Limb (tissue), 2 donors: Measurements from ENCODE around the gene NETO2.
"Not testable (repeated sequence)": the region's sequence is repeated elsewhere in the genome, so short reads cannot be mapped to it uniquely, and the experiment has no call there.

Experiments used
- DNase-seq, 2 donors: peaks; one replicate each; pipeline ENCODE4 v3.0.0-alpha.2; 2016; ENCODE audit errors: extremely low spot score in 2 of 2

Gene NETO2

DNA sequence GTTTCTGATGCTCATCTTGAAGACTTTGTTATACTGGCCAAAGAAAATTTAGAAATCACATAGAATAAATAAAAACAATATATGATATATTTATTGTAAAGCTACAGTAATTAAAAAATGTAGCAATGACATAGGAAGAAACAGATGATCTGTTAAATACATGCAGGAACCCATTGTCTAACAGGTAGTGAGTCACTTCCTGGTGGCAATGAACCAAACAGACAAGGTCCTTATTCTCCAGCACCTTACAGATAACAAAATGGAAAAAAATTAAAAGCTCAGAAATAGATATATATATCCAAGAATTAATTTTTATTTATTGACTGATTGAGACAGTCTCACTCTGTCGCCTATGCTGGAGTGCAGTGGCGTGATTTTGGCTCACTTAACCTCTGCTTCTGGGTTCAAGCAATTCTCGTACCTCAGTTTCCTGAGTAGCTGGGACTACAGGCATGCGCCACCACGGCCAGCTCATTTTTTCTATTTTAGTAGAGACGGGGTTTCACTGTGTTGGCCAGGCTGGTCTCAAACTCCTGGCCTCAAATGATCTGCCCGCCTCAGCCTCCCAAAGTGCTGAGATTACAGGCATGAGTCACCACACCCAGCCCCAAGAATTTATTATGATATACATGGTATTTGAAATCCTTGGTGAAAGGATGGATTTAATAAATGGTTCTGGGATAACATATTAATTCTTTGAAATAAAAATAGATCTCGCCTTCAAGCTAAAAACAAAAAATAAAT, 7.5 kb downstream of the NETO2 start:
- no peak for DNase-seq

DNA sequence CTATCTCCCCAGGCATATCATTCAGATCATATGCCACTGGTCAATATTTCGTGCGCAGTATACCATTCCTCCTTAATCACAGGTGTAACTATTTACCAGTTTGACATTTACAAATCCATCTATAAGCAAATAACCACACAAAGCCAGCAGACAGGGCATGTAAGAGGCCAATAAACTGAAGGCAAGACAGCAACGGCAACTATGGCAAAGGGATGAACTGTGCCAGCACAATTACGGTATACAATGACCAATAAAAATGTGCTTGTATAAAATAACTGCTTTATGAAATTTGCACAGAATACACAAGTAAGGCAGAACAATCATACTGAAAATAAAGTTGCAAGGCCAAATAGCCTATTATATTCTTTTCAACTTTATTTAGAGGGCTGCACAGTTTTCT, 9.2 kb downstream of the NETO2 start:
- DNase-seq = no peak

DNA sequence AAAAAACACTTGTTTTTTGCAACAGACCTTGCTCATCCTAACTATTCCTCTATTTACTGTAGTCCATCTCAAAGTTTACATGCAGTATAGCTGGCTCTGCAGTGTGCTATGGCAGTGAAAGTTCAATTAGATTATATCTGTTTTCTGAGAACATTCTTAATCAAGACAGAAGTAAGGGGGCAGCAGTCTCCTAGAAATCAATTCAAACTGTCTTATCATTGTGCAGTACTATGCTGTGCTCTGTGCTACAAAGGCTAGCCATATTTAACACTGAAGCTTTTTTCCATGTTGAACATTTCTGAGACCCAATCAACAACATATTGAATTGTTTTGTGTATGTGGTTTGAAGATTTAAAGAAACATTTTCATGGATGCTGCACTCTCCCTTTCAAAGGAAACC, 11.4 kb downstream of the NETO2 start:
- DNase-seq = no peak

DNA sequence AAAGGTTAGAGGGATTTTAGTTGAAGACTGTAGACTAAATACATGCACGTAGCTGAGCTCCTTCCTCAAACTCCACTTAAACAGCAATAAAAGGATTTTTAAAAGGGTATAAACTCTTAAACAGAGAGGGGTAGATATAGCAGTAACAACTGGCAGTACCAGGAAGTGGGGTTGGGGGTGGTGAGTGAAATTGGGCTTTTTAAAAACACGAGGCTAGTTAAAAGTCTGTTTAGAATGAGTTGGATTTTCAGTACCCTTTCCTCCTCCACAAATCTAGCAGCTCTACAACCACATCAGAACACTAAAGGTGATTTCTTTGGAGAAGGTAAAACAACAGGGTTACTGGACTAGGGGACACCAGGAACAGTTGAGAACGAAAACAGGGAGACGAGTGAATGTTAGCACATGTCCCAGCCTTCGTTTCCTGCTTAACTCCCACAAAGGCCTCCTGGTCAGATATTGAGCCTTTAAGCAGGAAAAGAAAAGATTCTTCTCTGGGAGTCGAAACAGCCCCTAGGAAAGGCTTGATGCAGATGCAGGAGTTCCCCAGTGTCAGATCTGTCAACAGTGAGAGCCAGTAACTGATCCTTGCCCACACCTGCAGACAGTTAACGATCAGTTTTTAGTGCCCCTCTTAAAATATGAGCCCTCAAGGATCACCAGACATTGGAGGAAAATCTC, 13.8 kb downstream of the NETO2 start:
- no peak for DNase-seq

DNA sequence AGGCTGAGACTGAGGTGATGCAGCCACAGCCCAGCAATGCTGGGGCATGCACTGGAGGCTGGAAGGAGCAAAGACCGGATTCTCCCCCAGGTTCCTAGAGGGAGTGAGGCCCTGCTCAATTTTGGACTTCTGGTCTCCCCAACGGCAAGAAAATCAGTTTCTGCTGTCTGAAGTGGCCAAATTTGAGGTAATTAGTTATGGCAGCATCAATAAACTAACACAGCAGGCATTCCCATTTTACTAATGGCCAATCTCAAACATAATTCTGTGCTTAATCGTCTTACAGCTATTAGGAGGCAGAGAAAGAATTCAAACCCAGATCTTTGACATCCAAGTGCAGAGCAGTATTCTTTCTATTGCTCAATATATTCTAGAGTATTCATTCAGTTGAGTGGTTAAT, 16.2 kb downstream of the NETO2 start:
- DNase-seq = no peak

DNA sequence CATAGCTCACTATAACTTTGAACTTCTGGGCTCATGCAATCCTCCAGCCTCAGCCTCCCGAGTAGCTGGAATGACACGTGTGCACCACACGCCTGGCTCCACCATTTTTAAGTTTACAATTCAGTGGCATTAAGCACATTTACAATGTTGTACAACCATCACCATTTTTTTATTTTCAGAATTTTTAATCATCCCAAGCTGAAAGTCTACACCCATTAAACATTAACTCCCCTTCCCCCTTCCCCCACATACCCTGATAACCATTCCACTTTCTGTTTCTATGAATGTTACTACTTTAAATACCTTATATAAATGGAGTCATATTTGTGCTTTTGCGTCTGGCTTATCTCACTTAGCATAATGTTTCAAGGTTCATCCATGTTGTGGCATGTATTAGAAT, 18.0 kb downstream of the NETO2 start:
- no peak for DNase-seq

DNA sequence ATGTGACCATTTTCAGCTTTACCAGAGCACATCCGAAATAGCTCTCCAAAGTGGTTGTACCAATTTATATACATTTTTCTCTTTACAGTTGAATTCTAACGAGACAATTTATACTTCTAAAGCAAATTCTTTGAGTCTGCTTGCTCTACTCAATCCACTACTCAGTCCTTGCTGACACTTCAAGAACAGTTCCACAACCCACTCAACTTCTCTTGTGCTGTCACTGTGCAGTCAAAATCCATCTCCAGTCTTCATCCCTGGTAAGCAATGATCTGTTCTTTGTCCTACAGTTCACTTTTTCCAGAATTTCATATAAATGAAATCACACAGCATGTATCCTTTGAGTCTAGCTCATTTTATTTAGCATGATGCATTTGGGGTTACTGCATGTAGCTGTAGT, 30.6 kb downstream of the NETO2 start:
- no peak for DNase-seq

DNA sequence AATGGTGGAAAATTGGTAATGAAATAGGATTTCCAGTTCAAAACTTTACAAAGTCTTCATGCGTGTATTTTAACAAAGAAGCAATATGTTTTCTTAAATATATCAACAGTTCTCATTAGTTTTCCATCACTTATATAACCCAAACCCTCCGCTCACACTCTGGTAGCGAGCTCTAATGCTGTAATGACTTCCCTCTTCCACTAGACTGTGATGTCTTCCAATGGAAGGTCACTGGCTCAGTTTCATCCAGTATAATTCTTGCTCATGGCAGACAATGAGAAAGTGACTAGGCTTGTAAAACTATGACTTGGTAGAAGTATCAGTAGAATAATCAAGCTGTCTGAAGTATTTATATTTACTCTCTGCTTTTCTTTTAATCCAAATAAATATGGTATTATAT, 32.8 kb downstream of the NETO2 start:
- DNase-seq = no peak

DNA sequence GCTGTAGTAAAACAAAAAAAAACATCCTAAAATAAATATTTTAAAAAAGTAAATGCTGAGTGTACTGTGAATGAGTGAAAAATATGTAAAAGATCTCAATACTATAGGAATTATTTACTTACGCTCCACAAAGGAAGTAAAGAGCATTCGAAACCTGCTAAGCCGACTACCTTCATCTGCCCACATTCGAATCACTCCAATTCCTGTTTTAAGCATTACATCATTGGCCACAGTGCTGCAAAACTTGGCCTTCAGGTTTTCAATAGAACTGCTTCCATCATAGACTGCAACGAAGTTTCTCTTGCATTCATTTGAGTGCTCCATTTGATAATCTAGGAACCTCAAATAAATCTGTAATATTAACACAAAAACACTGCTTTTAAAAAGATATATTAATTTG, 34.4 kb downstream of the NETO2 start:
- DNase-seq = no peak

DNA sequence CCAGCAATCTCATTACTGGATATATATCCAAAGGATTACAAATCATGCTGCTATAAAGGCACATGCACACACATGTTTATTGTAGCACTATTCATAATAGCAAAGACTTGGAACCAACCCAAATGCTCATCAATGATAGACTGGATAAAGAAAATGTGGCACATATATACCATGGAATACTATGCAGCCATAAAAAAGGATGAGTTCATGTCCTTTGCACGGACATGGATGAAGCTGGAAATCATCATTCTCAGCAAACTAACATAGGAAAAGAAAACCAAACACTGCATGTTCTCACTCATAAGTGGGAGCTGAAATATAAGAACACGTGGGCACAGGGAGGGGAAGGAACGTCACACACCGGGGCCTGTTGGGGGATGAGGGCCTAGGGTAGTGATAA, 40.8 kb downstream of the NETO2 start:
- not testable (repeated sequence) for DNase-seq

DNA sequence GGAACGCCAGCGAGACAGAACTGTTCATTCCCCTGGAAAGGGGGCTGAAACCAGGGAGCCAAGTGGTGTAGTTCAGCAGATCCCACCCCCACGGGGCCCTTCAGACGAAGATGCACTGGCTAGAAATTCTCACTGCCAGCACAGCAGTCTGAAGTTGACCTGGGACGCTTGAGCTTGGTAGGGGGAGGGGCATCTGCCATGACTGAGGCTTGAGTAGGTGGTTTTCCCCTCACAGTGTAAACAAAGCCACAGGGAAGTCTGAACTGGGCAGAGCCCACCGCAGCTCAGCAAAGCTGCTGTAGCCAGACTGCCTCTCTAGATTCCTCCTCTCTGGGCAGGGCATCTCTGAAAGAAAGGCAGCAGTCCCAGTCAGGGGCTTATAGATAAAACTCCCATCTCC, 46.6 kb downstream of the NETO2 start:
- not testable (repeated sequence) for DNase-seq

DNA sequence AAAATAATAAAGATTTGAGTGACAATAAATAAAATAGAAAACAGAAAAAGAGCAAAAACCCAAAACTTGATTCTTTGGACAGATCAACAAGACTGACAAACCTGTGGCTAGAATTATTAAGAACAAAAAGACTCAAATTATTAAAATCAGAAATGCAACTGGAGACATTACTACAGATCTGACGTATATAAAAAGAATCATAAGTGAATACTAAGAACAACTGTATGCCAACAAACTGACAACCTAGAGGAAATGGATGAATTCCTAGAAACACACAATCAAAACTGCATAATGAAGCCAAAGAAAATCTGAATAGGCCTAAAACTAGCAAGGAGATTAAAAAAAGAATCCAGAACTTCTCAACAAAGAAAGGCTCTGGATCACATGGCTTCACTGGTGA, 47.4 kb downstream of the NETO2 start:
- DNase-seq = no peak

DNA sequence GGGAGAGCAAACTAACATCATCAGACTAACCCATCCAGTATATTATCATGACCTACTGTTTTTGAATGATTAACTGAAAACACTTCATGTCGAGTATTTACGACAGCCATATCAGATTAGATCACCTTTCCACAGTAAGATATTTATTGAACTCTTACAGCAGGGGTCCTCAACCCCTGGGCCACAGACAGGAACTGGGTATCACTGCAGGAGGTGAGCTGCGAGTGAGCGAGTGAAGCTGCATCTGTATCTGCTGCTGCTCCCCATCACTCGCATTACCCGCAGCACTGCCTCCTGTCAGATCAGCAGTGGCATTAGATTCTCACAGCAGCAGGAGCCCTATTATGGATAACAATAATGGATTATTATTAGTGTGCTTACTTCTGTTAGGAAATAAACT, 59.5 kb downstream of the NETO2 start:
- DNase-seq = no peak

DNA sequence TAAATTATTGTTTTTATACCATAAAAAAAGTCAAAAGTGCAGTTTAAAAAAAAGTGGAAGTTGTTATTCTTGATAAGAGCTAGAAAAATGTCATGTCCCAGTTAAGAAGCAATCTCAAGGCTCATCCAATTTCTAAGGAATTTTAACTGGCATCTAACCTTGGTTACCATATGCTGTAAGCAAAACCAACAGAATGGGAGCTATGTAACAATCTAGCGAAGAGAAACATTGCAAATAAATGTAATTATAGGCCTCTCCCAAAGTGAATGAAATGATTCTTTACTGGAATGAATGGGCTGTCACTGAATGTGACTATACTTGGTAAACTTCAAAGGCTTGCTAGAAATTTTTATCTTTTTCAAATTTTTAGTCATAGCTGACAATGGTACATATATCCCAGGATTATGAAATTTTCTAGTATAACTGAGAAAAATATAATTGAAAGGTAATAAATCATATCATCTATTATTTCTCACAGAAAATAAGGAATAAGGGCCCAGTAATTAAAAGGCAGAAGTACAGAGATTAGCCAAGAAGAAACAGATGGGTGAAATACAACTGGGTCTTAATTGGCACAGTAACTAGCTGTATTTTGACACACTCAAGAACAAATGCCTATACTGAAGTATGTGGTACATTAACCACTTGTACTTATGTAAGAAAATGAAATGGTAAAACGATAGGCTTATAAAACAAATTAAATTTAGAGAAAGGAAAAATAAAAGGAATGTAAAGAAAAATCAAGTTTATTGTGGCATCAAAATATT, 61.5 kb downstream of the NETO2 start:
- no peak for DNase-seq

DNA sequence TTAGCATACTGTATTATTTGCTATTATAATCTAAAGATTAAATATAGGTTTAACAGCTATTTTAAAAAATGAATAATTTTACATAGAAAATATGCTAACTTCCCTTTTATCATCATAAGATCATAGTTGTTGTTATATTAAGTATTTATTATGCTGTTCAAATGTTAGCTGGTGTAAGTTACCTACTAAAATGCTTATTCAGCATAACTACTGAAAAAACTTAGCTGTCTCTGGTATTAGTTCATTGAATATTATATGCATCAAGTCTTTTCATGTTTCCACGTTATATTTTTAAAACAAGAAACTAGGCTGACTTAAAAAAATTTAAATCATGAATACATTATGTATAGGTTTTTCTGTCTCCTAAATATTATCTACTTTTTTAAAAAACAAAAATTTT, 62.6 kb downstream of the NETO2 start:
- no peak for DNase-seq

DNA sequence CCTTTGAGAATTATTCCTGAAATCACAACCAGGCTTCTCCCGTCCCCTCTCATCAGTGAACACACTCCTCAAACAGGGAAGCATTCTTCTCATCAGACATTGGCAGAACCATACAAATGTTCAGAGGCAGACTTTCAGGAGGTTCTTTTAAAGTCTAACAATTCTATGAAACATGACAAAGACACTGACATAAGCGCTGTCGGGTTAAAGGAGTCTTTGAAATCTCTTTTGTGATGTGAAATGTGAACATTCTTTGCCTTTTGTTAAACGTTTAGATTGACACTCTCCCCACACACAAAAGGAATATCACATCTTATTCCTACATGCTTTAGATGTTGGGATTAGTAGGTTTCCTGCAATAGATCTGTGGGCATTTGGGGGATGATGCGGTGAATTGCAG, 63.9 kb downstream of the NETO2 start:
- no peak for DNase-seq

DNA sequence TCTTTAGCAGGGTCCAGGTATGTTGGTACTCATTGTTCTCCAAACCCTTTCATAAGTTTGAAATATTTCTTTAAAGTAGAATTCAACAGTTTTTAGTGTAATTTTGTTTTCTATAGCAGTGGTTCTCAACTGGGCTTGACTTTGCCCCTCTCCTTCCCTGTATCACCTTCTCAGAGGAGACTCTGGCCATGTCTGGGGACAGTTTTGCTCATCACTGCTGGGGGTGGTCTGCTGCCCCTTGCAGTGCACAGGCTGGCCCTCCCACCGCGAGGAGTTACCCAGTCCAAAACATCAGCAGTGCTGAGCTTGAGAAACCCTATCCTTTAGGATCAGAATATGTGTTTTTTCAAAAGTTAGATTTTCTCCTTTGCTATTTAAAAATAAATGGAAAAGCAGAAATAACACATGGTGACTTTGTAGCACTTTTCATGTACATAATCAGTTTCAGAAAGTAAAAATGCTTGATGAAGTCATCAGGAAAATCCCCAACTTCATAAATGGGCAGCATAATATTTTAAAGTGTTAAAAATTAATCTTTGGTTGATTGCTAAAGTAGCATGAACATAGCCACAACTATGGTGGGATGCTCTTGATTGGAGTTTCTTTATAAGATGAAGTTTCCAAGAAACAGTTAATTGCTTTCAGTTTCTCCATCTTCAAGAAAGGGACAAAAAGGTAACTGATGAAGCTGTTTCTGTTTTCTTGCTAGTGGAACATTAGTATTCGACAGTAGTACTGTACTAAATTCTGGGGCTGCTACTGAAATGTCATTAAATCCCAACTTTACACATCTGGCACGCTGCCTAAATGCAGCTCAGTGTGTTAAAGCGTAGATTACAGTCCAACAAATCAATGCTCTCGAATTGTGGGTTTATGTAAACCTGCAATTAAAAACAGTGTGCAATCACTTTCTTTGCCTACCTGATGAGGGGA, 70.3 kb downstream of the NETO2 start:
- DNase-seq = no peak

DNA sequence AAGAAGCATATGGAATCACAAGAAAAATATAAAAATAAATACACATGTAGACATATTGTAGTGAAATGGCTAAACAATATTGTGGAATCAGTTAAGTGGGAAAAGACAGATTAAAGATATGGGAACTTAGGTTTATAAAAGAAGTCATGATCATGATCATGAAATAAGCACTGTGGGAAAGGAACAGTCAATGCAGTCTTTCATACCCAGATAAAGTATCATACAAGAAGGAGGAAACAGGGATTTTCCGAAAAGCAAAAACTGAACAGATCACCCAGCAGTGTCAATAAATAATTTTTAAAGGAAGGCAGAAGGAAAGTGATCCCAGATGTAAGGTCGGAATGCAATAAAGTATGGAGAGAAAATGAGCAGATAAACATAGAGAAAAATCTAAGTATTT, 71.6 kb downstream of the NETO2 start:
- DNase-seq = no peak

DNA sequence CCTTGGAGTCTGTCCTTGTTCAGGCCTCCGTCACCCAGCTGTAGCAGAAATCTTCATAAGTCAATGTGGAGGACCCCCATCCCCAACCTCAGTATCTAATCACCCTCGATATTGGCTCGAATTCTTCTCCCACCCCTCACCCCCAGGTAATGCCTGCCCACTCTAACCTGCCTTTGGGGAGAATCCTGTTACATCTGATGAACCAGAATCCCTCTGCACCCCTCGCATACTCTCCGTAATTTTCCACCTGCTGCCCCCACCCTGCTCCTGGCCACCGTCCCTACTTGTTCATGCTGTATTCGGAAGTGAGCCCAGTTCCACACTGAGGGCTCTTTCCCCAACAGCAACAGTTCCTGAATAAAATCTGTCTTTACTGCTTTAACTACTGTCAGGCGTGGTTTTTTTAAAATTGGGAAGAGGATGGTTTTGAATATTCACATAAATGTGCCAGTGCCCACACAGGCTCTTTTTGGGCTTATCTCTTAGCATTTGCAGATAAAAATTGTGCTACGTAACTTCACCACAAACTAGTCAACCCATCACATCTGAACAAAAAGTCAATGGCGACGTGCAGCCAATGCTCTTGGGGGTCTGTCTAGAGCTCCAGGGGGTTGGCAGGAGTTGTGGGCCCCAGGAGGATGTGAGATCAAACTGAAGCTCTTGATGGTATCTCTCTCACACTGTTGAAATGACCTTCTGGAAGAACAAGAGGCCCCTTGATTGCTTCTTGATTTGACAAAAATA, 73.7 kb downstream of the NETO2 start:
- no peak for DNase-seq

DNA sequence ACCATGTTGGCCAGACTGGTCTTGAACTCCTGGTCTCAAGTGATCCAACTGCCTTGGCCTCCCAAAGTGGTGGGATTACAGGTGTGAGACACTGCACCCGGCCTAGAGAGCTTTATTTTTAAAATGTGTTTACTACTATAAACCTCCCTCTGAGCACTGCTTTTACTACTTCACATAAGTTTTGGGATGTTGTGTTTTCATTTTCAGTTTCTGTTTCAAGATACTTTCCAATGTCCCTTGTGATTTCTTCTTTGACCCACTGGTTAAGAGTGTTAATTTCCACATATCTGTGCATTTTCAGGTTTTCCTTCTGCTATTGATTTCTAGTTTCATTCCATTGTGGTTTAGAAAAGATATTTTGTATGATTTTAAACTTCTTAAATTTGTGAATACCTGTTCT, 74.4 kb downstream of the NETO2 start:
- DNase-seq = no peak

DNA sequence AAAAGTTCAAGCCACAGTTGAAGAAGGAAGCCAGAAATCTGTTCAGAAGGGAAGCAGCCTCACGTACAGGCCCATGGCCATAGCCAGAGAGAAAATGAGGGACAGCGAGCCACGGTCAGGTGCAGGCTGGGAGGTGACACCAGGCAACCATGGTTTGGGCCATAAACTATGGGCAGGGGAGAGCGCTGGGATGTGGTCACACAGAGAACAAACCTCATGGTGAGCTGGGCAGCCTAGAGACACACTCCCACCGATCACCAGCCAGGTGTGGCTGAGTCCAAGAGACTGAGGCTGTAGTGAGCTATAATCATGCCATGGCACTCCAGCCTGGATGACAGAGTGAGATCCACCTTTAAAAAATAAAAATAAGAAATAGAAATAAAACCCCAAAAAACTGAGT, 76.5 kb downstream of the NETO2 start:
- DNase-seq = no peak
